ENCODE measurements around the gene SERPINB12. TPM values are rescaled to one million over a fixed set of nuclear protein-coding genes. Genes with fewer than 3 reads are reported as not detected.
A peak's percentile ranks its signal among the peaks of the same experiment; 100 is the strongest.

SERPINB12 gene
- total and polyA plus RNA-seq, 2 of the 4 experiments (the other 2 are of a cell fraction): not detected

DNA sequence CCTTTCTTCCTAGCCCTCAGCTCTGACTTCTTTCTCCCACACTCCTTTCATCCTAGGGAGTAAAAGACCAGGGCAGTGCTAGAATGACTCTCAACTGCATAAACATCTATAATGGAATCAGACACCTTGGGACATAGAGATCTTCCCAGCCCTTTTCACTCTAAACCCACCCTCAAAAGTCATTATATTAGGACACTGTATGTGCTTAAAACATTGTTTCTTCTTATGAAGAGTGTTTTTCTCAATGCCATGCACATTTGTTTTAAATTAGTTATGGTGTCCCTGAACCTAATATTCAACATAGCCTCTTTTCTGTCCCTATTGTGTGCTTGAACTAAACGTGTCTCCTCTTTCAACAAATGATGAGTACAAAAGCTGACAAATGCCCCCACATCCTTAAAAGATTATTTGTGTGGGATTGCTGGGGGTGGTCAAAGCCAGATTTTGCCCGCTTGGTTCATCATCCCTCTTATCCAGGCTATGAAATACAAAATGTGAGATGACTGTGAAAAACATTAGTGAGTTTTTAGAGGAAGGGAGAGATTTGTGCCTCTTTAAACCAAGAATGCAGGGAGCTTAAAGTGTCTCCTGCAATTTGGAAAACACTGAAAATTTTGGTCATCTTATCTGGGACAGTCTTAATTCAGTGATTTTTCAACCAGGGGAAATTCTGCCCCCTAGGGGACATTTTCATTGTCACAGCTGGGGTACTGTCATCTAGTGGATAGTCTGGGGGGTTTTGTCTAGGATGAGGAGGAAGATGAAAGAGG lies 36.4 kb upstream of the SERPINB12 start:
- Histone ChIP-seq H3K9ac (ENCODE audit: low read depth, low read length) (no peak overlapping the region), H4K5ac (ENCODE audit: low read depth, low read length) (no peak overlapping the region), H3K4me1 (ENCODE audit: control insufficient read depth, insufficient read depth, low read length) (no peaks in the 10 kb centered on the region), H3K27ac (ENCODE audit: insufficient read depth, low read length) (no peak overlapping the region), H2BK120ac (ENCODE audit: low read depth, low read length) (no peak overlapping the region), H2BK15ac (ENCODE audit: low read depth, low read length) (no peak overlapping the region), H3K9me3 (ENCODE audit: control insufficient read depth, insufficient read depth, low read length) (no peaks in the 10 kb centered on the region), H4K8ac (ENCODE audit: low read depth in 2 of 2, low read length in 2 of 2) (no peak overlapping the region), H2AK9ac (replicated peaks; ENCODE audit: low read depth, low read length, poor library complexity) (no peak overlapping the region), H3K36me3 (ENCODE audit: control insufficient read depth, insufficient read depth, low read length) (no peaks in the 10 kb centered on the region), H3K79me1 (ENCODE audit: low read depth in 1 of 2, low read length in 2 of 2) (no peaks in the 10 kb centered on the region), H4K91ac (ENCODE audit: insufficient read depth, low read depth, low read length) (no peak overlapping the region), H3K56ac (ENCODE audit: extremely low read depth, insufficient read depth, low read length) (no peak overlapping the region), H3K4me3 (ENCODE audit: insufficient read depth, low read depth, low read length) (no peak overlapping the region), H2BK5ac (ENCODE audit: low read depth, low read length, poor library complexity, severe bottlenecking) (no peak overlapping the region), H3K27me3 (ENCODE audit: control insufficient read depth, insufficient read depth, low read length) (peaks cover 13% of the 10 kb centered on the region), H3K4ac (ENCODE audit: low read depth, low read length) (no peak overlapping the region), H3K14ac (replicated peaks; ENCODE audit: low read depth, low read length) (no peak overlapping the region), H3K23ac (ENCODE audit: low read depth, low read length) (no peak overlapping the region), H2BK20ac (ENCODE audit: low read depth, low read length) (no peak overlapping the region), H4K20me1 (ENCODE audit: insufficient read depth, low read length) (no peaks in the 10 kb centered on the region), H3K4me2 (ENCODE audit: low read depth, low read length) (no peak overlapping the region), H2AFZ (replicated peaks; ENCODE audit: low read length, poor library complexity) (no peak overlapping the region), H2AK5ac (ENCODE audit: low read depth, low read length) (no peak overlapping the region), H3K9me1 (ENCODE audit: insufficient read depth, low read length) (no peaks in the 10 kb centered on the region), H3K18ac (ENCODE audit: low read depth, low read length) (no peak overlapping the region)
- DNase-seq (peak; percentile 4), ATAC-seq (ENCODE audit: low read depth) (peak; percentile 40; the same call in 1 of the 2 replicates)
- no CpG with 5 or more reads among the region's 2 CpGs for WGBS, 2 experiments (ENCODE audit: extremely low coverage in 2 of 2, insufficient read length in 1 of 2)
- no TSS peak for BruUV-seq (replicated peaks)
- ChIA-PET CTCF (interaction anchor here (0.8 to 1.9 kb wide), 10 partner anchors 8 to 346 kb away, joined by 3 to 7 read pairs (median 4); no protein-coding TSS in a partner anchor), POLR2A (ENCODE audit: unreplicated experiment) (no interaction called here)
- in situ Hi-C loops (cut with MboI; ENCODE audit: low sequenced_read_pairs): no loop called here
- dilution Hi-C loops (cut with HindIII; ENCODE audit: low sequenced_read_pairs, unreplicated experiment): no loop called here
- intact Hi-C loops (cut with micrococcal nuclease): no loop called here
- no peak for TF ChIP-seq RCOR1 (IDR thresholded peaks at IDR 0.05; ENCODE audit: insufficient replicate concordance, low read length)
- TF ChIP-seq SMC3 (IDR thresholded peaks at IDR 0.05; ENCODE audit: low read depth, low read length): 0 out of 2 replicates have a peak, but pooled peaks have one; percentile 6
- TF ChIP-seq RAD21 (IDR thresholded peaks at IDR 0.05; ENCODE audit: low read length): no peak
- TF ChIP-seq CTCF (conservative IDR thresholded peaks at IDR 0.05; ENCODE audit: low read depth, low read length): peak; percentile 47
- TF ChIP-seq FOS (IDR thresholded peaks at IDR 0.05; ENCODE audit: low read depth, low read length): no peak

All from IMR-90 (cell line).